SH-SY5Y (cell line): ENCODE results near the gene SLC22A6.

Experiments used
- GATA2 ChIP-seq: IDR thresholded peaks from 2 replicates; pipeline ENCODE4 v1.6.1; 2011; ENCODE audit warnings: mild to moderate bottlenecking, low read depth, low read length
- GATA3 ChIP-seq: IDR thresholded peaks from 2 replicates; pipeline ENCODE4 v1.6.1; 2011; ENCODE audit warnings: low read depth, mild to moderate bottlenecking, low read length, moderate library complexity

DNA sequence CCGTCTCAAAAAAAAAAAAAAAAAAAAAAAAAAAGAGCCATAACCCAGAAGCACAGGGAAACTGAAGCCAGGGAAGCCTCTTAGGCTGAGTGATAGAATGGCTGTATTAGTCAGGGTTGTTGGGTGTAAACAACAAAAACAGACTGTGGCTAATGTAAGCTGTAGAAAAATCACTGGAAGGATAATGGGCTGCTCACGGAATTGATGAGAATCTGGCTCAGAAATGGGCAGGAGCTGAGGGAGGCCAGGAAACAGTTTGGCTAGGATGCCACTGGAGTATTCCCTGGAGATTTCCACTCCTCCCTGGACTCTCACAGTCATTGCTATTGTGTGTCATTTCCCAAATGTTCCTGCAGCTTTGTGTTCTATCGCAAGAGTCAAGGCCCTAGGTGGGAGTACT, 22.4 kb downstream of the SLC22A6 start:
- TF ChIP-seq GATA2 (no peak), GATA3 (no peak)
